ENCODE results near the gene NOSIP. TPM values are rescaled to one million over a fixed set of nuclear protein-coding genes. Genes with fewer than 3 reads are reported as not detected.

Gene NOSIP
- total RNA-seq, 1 experiment from 2014 or later = 66.1 TPM

DNA sequence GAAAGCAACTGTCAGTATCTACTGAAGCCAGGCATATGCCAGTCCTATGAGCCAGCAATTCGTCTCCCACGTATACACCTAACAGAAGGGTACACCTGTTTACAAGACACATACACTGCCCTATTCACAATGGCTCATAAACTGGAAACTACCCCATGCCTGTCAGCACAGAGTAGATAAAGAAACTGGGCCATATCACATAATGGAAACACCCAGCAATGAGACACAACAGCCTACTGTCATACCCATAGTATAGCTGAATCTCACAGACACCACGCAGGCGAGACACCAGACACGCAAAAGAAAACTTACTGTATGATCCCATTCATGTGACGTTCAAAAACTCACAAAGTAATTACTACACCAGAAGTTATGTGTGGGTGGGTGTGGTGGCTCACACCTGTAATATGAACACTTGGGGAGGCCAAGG, 15.7 kb downstream of the NOSIP start:
- in situ Hi-C loops (cut with HindIII; ENCODE audit: low pct_unique_long_range_greater_than_20kb, low sequenced_read_pairs) = no loop called here
- TF ChIP-seq TCF7L2 (IDR thresholded peaks at IDR 0.05; ENCODE audit: low read depth, low read length) (no peak), SIN3A (IDR thresholded peaks at IDR 0.05; ENCODE audit: borderline replicate concordance, insufficient read depth, low read depth, low read length) (no peak), POLR2AphosphoS5 (IDR thresholded peaks at IDR 0.05; ENCODE audit: low read depth, low read length) (no peak)
- TF ChIP-seq, protein P1, sequence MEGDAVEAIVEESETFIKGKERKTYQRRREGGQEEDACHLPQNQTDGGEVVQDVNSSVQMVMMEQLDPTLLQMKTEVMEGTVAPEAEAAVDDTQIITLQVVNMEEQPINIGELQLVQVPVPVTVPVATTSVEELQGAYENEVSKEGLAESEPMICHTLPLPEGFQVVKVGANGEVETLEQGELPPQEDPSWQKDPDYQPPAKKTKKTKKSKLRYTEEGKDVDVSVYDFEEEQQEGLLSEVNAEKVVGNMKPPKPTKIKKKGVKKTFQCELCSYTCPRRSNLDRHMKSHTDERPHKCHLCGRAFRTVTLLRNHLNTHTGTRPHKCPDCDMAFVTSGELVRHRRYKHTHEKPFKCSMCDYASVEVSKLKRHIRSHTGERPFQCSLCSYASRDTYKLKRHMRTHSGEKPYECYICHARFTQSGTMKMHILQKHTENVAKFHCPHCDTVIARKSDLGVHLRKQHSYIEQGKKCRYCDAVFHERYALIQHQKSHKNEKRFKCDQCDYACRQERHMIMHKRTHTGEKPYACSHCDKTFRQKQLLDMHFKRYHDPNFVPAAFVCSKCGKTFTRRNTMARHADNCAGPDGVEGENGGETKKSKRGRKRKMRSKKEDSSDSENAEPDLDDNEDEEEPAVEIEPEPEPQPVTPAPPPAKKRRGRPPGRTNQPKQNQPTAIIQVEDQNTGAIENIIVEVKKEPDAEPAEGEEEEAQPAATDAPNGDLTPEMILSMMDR (IDR thresholded peaks at IDR 0.05) = no peak
- TF ChIP-seq, protein P2, sequence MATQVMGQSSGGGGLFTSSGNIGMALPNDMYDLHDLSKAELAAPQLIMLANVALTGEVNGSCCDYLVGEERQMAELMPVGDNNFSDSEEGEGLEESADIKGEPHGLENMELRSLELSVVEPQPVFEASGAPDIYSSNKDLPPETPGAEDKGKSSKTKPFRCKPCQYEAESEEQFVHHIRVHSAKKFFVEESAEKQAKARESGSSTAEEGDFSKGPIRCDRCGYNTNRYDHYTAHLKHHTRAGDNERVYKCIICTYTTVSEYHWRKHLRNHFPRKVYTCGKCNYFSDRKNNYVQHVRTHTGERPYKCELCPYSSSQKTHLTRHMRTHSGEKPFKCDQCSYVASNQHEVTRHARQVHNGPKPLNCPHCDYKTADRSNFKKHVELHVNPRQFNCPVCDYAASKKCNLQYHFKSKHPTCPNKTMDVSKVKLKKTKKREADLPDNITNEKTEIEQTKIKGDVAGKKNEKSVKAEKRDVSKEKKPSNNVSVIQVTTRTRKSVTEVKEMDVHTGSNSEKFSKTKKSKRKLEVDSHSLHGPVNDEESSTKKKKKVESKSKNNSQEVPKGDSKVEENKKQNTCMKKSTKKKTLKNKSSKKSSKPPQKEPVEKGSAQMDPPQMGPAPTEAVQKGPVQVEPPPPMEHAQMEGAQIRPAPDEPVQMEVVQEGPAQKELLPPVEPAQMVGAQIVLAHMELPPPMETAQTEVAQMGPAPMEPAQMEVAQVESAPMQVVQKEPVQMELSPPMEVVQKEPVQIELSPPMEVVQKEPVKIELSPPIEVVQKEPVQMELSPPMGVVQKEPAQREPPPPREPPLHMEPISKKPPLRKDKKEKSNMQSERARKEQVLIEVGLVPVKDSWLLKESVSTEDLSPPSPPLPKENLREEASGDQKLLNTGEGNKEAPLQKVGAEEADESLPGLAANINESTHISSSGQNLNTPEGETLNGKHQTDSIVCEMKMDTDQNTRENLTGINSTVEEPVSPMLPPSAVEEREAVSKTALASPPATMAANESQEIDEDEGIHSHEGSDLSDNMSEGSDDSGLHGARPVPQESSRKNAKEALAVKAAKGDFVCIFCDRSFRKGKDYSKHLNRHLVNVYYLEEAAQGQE (IDR thresholded peaks at IDR 0.05; ENCODE audit: insufficient read depth in 1 of 2, low read depth in 2 of 2, low read length in 1 of 2) = no peak
- no peak for ATAC-seq
- CTCF ChIA-PET = interaction anchor here (0.6 kb wide), 1 partner anchor 120 kb away, joined by 8 read pairs; no protein-coding TSS in a partner anchor
- Histone ChIP-seq H3K4me3 (ENCODE audit: low read depth in 2 of 2, low read length in 2 of 2) (no peak overlapping the region), H3K27me3 (ENCODE audit: control insufficient read depth, insufficient read depth, low read length) (no peaks in the 10 kb centered on the region), H3K27ac (ENCODE audit: low read length) (no peak overlapping the region), H3K36me3 (ENCODE audit: control insufficient read depth, insufficient read depth, low read length) (no peaks in the 10 kb centered on the region), H3K4me1 (ENCODE audit: control insufficient read depth, insufficient read depth, low read length) (no peaks in the 10 kb centered on the region), H3K9me3 (ENCODE audit: control insufficient read depth, insufficient read depth, low read depth, low read length) (no peaks in the 10 kb centered on the region)
- POLR2A ChIA-PET = no interaction called here
- no peak for DNase-seq (ENCODE audit: low read depth, low spot score)
- intact Hi-C loops (cut with micrococcal nuclease; ENCODE audit: unreplicated experiment) = no loop called here
- no TSS peak for BruUV-seq (replicated peaks)

DNA sequence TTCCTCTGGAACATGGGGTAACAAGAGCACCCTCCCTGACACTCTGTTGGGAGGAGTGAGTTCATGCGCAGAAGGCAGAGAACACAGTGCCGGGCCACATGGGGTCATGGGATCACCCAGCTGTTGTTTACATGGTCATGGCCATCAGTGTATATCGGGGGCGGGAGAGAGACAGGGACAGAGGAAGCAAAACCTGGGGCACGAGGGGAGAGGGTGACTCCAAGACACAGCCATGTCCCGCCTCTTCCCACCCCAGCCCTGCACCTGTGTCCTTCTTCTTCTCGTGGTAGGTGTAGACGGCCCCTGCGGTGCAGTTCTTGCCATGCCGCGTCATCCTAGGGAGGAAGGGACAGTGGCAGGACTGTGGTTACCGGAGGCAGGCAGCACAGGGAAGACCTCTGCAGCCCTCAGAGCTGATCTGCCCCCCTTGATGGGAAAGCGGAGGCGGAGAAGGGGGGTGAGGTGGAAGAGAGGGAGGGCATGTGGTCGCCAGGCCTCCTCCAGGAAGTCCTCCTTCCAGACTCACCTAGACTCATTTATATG, 19.9 kb downstream of the NOSIP start:
- POLR2A ChIA-PET = no interaction called here
- H3K27ac ChIP-seq (ENCODE audit: low read length) = no peak overlapping the region
- H3K27me3 ChIP-seq (ENCODE audit: control insufficient read depth, insufficient read depth, low read length) = no peaks in the 10 kb centered on the region
- CTCF ChIA-PET = no interaction called here
- intact Hi-C loops (cut with micrococcal nuclease; ENCODE audit: unreplicated experiment) (no loop called here), in situ Hi-C loops (cut with HindIII; ENCODE audit: low pct_unique_long_range_greater_than_20kb, low sequenced_read_pairs) (no loop called here)
- H3K9me3 ChIP-seq (ENCODE audit: control insufficient read depth, insufficient read depth, low read depth, low read length) = no peaks in the 10 kb centered on the region
- no TSS peak for BruUV-seq (replicated peaks)
- DNase-seq (ENCODE audit: low read depth, low spot score) (no peak), ATAC-seq (no peak)
- H3K36me3 ChIP-seq (ENCODE audit: control insufficient read depth, insufficient read depth, low read length) = no peaks in the 10 kb centered on the region; the same call in 1 of the 2 replicates
- TF ChIP-seq, protein P1 (IDR thresholded peaks at IDR 0.05) = no peak
- TF ChIP-seq, protein P2 (IDR thresholded peaks at IDR 0.05; ENCODE audit: insufficient read depth in 1 of 2, low read depth in 2 of 2, low read length in 1 of 2) = no peak
- no peak for TF ChIP-seq POLR2AphosphoS5 (IDR thresholded peaks at IDR 0.05; ENCODE audit: low read depth, low read length)
- TF ChIP-seq SIN3A (IDR thresholded peaks at IDR 0.05; ENCODE audit: borderline replicate concordance, insufficient read depth, low read depth, low read length) = no peak
- TF ChIP-seq TCF7L2 (IDR thresholded peaks at IDR 0.05; ENCODE audit: low read depth, low read length) = no peak
- H3K4me1 ChIP-seq (ENCODE audit: control insufficient read depth, insufficient read depth, low read length) = no peaks in the 10 kb centered on the region
- H3K4me3 ChIP-seq (ENCODE audit: low read depth in 2 of 2, low read length in 2 of 2) = no peak overlapping the region
